ENCODE data around the gene PALD1. TPM values are rescaled to one million over a fixed set of nuclear protein-coding genes. Genes with fewer than 3 reads are reported as not detected.
A peak's percentile ranks its signal among the peaks of the same experiment; 100 is the strongest.

The PALD1 gene
- total RNA-seq, 6 donors from 2014 or later, result 8.9 to 25.4 (median 13.4) TPM

DNA sequence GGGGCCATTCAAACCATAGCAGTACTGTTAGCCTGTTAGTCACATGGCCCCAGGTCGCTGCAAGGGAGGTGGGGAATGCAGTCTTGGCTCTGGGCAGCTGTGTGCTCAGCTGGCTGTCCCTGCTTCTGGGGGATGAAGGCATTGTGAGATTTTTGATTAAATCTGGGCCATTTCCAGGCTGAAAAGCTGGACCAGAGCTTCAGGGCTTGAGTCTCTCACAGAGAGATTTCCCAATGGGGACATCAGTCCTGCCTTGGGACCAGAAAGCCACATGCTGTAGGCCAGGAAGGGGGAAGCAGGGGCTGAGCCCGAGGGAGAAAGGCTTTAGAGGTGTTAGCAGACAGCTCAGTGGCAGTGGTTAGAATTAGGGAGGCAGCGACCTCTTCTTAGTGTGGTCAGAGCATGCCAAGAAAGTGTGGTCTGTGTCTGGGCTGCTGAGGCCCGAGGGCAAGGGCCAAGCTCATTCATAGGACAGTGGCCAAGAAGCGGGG lies 33.6 kb downstream of the PALD1 start:
- Histone ChIP-seq H3K4me1 (peaks cover 56 to 68% (median 60%) of the 10 kb centered on the region in 4 donors), H3K36me3 (no peaks in the 10 kb centered on the region), H3K4me3 (no peak overlapping the region), H3K9me3 (no peaks in the 10 kb centered on the region), H3K27me3 (no peaks in the 10 kb centered on the region), H3K27ac (peak overlapping the region in 3 of 4 donors; percentile 1 to 39 (median 33))
- WGBS, 2 donors, result 65 to 76% methylated on average over 5 of the region's 5 CpGs
- no peak for DNase-seq
- no peak for TF ChIP-seq EP300 (IDR thresholded peaks at IDR 0.05)
- no peak for TF ChIP-seq POLR2A (IDR thresholded peaks at IDR 0.05)
- no peak for TF ChIP-seq POLR2AphosphoS5 (IDR thresholded peaks at IDR 0.05)
- TF ChIP-seq CTCF (IDR thresholded peaks at IDR 0.05), result no peak
- ATAC-seq (ENCODE audit: low FRiP score in 2 of 2), result no peak

GRCh38 chr10:70513848-70514309 lies 35.3 kb downstream of the PALD1 start:
- DNase-seq (peak in 1 of 2 donors; percentile 72), ATAC-seq (ENCODE audit: low FRiP score in 2 of 2) (no peak)
- Histone ChIP-seq H3K36me3 (no peaks in the 10 kb centered on the region), H3K4me1 (peaks cover 42 to 55% (median 48%) of the 10 kb centered on the region in 4 donors), H3K9me3 (no peaks in the 10 kb centered on the region), H3K27ac (peak overlapping the region in 1 of 4 donors; percentile 8), H3K4me3 (no peak overlapping the region), H3K27me3 (no peaks in the 10 kb centered on the region)
- WGBS, 2 donors, result 58 to 59% methylated on average over 11 to 14 of the region's 14 CpGs
- TF ChIP-seq EP300 (IDR thresholded peaks at IDR 0.05) (no peak), POLR2AphosphoS5 (IDR thresholded peaks at IDR 0.05) (no peak), POLR2A (IDR thresholded peaks at IDR 0.05) (no peak), CTCF (IDR thresholded peaks at IDR 0.05) (no peak)

DNA sequence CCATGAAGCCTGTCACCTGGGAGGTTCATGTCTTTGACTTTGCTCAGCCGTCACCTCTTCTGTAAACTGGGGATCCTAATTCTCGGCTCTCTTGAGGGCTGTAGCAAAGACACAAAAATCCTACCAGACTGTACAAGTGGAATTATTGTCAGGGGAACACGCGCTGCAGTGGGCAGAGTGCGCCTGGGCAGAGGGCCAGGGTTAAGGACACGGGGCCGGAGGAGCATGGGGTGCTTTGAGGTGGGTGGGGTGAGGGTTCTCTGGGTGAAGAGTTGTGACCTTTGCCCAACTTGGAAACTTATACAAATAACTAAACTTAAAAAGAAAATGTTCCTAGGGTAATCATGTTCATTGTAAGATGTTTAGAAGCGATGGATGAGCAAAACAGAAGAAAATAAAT lies 36.0 kb downstream of the PALD1 start:
- WGBS, 2 donors, result 53 to 69% methylated on average over 8 of the region's 8 CpGs
- Histone ChIP-seq H3K27ac (peak overlapping the region in 1 of 4 donors; percentile 8), H3K4me3 (no peak overlapping the region), H3K27me3 (no peaks in the 10 kb centered on the region), H3K4me1 (peaks cover 35 to 50% (median 41%) of the 10 kb centered on the region in 4 donors), H3K9me3 (no peaks in the 10 kb centered on the region), H3K36me3 (no peaks in the 10 kb centered on the region)
- DNase-seq, result no peak
- no peak for TF ChIP-seq POLR2AphosphoS5 (IDR thresholded peaks at IDR 0.05)
- no peak for ATAC-seq (ENCODE audit: low FRiP score in 2 of 2)

- peaks cover 29 to 45% (median 35%) of the 10 kb centered on the region in 4 donors for H3K4me1 ChIP-seq
- no peak overlapping the region for H3K4me3 ChIP-seq
- DNase-seq (peak in 1 of 2 donors; percentile 54), ATAC-seq (ENCODE audit: low FRiP score in 2 of 2) (no peak)
- no peaks in the 10 kb centered on the region for H3K9me3 ChIP-seq
- no peak overlapping the region for H3K27ac ChIP-seq
- WGBS, 2 donors, result 65 to 87% methylated on average over 7 to 8 of the region's 8 CpGs
- no peaks in the 10 kb centered on the region for H3K27me3 ChIP-seq
- TF ChIP-seq CTCF (IDR thresholded peaks at IDR 0.05) (no peak), POLR2A (IDR thresholded peaks at IDR 0.05) (no peak), POLR2AphosphoS5 (IDR thresholded peaks at IDR 0.05) (no peak), EP300 (IDR thresholded peaks at IDR 0.05) (no peak)
- H3K36me3 ChIP-seq, result no peaks in the 10 kb centered on the region
Measured at GRCh38 chr10:70515035-70515667, 36.6 kb downstream of the PALD1 start.

DNA sequence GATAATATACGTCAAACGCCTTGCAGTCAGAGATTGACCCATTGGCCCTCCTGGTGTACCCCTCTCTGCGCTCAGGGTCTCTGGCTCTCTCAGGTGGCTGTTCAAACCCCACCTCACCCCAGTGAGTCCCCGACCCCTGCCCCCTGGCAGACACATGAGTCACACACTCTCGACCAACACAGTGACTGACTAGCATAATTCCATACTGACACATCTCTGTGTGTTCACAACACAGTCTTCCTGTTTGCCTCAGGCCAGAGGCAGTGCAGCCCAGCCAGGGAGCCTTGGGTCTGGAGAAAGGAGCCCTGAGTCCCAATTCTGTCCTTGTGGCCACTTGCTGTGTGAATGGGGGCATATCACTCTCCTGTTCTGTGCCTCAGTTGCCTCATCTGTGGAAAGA lies 40.1 kb downstream of the PALD1 start:
- Histone ChIP-seq H3K9me3 (no peaks in the 10 kb centered on the region), H3K4me3 (no peak overlapping the region), H3K27me3 (no peaks in the 10 kb centered on the region), H3K36me3 (no peaks in the 10 kb centered on the region), H3K4me1 (peaks cover 21 to 42% (median 29%) of the 10 kb centered on the region in 4 donors), H3K27ac (no peak overlapping the region)
- no peak for ATAC-seq (ENCODE audit: low FRiP score in 2 of 2)
- no peak for TF ChIP-seq POLR2AphosphoS5 (IDR thresholded peaks at IDR 0.05)
- TF ChIP-seq POLR2A (IDR thresholded peaks at IDR 0.05), result no peak
- TF ChIP-seq EP300 (IDR thresholded peaks at IDR 0.05), result no peak
- no peak for TF ChIP-seq CTCF (IDR thresholded peaks at IDR 0.05)
- WGBS, 2 donors, result 89 to 90% methylated on average over 5 of the region's 5 CpGs
- DNase-seq, result no peak

All from upper lobe of left lung (tissue), 6 donors.